ENCODE results near the gene PANX1.

The PANX1 gene

GRCh38 chr11:94169516-94169915 lies 40.9 kb downstream of the PANX1 start:
- Histone ChIP-seq H3K9me2 (replicated peaks; ENCODE audit: insufficient read depth, low read length) (no peaks in the 10 kb centered on the region), H3K27me3 (ENCODE audit: low read length) (no peaks in the 10 kb centered on the region), H3K36me3 (ENCODE audit: low read length) (no peaks in the 10 kb centered on the region), H3K79me2 (ENCODE audit: insufficient read depth, low read length) (peaks cover 15% of the 10 kb centered on the region; the same call in 1 of the 2 replicates), H3K4me3 (ENCODE audit: insufficient read depth, low read length, poor library complexity, severe bottlenecking) (no peak overlapping the region), H4K20me1 (ENCODE audit: low read depth, low read length) (no peaks in the 10 kb centered on the region), H3F3A (ENCODE audit: insufficient read depth) (no peaks in the 10 kb centered on the region), H2AFZ (ENCODE audit: low read depth, low read length, severe bottlenecking) (no peak overlapping the region), H3K27ac (ENCODE audit: low read depth, low read length) (no peak overlapping the region), H3K9me3 (ENCODE audit: insufficient read depth, low read length) (no peaks in the 10 kb centered on the region), H3K9ac (ENCODE audit: low read length) (no peak overlapping the region), H3K4me2 (ENCODE audit: low read depth, low read length, poor library complexity, severe bottlenecking) (no peak overlapping the region)
- TF ChIP-seq EZH2phosphoT487 (conservative IDR thresholded peaks at IDR 0.05; ENCODE audit: low read length) (no peak), CTCF (IDR thresholded peaks at IDR 0.05; ENCODE audit: insufficient read depth, low read length, poor library complexity, severe bottlenecking) (no peak)

- peaks cover 11% of the 10 kb centered on the region; the same call in 1 of the 2 replicates for H3K79me2 ChIP-seq (ENCODE audit: insufficient read depth, low read length)
- no peak overlapping the region for H3K27ac ChIP-seq (ENCODE audit: low read depth, low read length)
- H3K4me3 ChIP-seq (ENCODE audit: insufficient read depth, low read length, poor library complexity, severe bottlenecking): no peak overlapping the region
- H3K9me3 ChIP-seq (ENCODE audit: insufficient read depth, low read length): no peaks in the 10 kb centered on the region
- no peak overlapping the region for H2AFZ ChIP-seq (ENCODE audit: low read depth, low read length, severe bottlenecking)
- H3K4me2 ChIP-seq (ENCODE audit: low read depth, low read length, poor library complexity, severe bottlenecking): no peak overlapping the region
- no peaks in the 10 kb centered on the region for H3K27me3 ChIP-seq (ENCODE audit: low read length)
- H4K20me1 ChIP-seq (ENCODE audit: low read depth, low read length): no peaks in the 10 kb centered on the region
- no peak overlapping the region for H3K9ac ChIP-seq (ENCODE audit: low read length)
- H3F3A ChIP-seq (ENCODE audit: insufficient read depth): no peaks in the 10 kb centered on the region
- H3K9me2 ChIP-seq (replicated peaks; ENCODE audit: insufficient read depth, low read length): no peaks in the 10 kb centered on the region
- H3K36me3 ChIP-seq (ENCODE audit: low read length): no peaks in the 10 kb centered on the region
- no peak for TF ChIP-seq EZH2phosphoT487 (conservative IDR thresholded peaks at IDR 0.05; ENCODE audit: low read length)
Observed at GRCh38 chr11:94169930-94170545, 41.4 kb downstream of the PANX1 start.

GRCh38 chr11:94170953-94171352 lies 42.3 kb downstream of the PANX1 start:
- Histone ChIP-seq H2AFZ (ENCODE audit: low read depth, low read length, severe bottlenecking) (no peak overlapping the region), H3K36me3 (ENCODE audit: low read length) (no peaks in the 10 kb centered on the region), H3K27me3 (ENCODE audit: low read length) (no peaks in the 10 kb centered on the region), H3K79me2 (ENCODE audit: insufficient read depth, low read length) (peaks cover 11% of the 10 kb centered on the region; the same call in 1 of the 2 replicates), H3K4me2 (ENCODE audit: low read depth, low read length, poor library complexity, severe bottlenecking) (no peak overlapping the region), H3F3A (ENCODE audit: insufficient read depth) (no peaks in the 10 kb centered on the region), H3K27ac (ENCODE audit: low read depth, low read length) (no peak overlapping the region), H3K4me3 (ENCODE audit: insufficient read depth, low read length, poor library complexity, severe bottlenecking) (no peak overlapping the region), H3K9me3 (ENCODE audit: insufficient read depth, low read length) (no peaks in the 10 kb centered on the region), H3K9ac (ENCODE audit: low read length) (no peak overlapping the region), H4K20me1 (ENCODE audit: low read depth, low read length) (no peaks in the 10 kb centered on the region), H3K9me2 (replicated peaks; ENCODE audit: insufficient read depth, low read length) (no peaks in the 10 kb centered on the region)
- TF ChIP-seq CTCF (IDR thresholded peaks at IDR 0.05; ENCODE audit: insufficient read depth, low read length, poor library complexity, severe bottlenecking) (no peak), EZH2phosphoT487 (conservative IDR thresholded peaks at IDR 0.05; ENCODE audit: low read length) (no peak)

DNA sequence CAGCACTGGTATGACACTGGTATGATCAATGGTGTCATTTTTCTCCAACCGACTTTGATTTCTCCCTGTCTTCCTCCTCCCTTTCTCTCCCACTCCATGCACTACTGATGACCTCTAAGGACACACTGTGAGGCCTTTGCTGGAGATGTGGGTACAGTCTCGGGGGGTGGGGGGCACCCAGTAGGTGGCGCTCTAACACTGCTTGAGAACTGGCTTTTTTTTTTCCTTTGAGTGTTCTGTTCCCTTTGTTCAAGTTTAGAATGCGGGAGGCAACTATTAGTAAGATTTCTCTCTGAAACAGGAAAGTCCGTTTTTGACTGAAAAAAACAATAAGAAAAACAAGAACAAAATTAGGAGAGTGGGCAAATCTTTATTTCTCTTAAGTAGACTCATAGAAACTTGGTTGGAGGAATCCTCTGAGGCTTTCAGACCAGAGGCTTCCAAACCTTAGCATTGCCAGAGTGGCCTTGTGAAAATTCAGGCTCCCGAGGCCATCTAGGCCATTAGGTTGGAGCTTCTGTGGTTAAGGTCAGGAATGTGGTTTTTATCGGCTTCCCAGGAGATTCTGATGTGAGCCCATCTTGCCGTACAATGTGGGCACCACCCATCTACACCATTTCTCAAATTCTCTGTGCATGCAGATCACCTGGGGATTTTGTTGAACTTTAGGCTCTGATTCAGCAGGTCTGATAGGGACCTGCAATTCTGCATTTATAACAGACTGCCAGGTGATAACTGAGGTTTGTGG lies 43.2 kb downstream of the PANX1 start:
- Histone ChIP-seq H3K9ac (ENCODE audit: low read length) (no peak overlapping the region), H4K20me1 (ENCODE audit: low read depth, low read length) (no peaks in the 10 kb centered on the region), H2AFZ (ENCODE audit: low read depth, low read length, severe bottlenecking) (no peak overlapping the region), H3K27me3 (ENCODE audit: low read length) (no peaks in the 10 kb centered on the region), H3K4me2 (ENCODE audit: low read depth, low read length, poor library complexity, severe bottlenecking) (no peak overlapping the region), H3K9me2 (replicated peaks; ENCODE audit: insufficient read depth, low read length) (no peaks in the 10 kb centered on the region), H3K9me3 (ENCODE audit: insufficient read depth, low read length) (no peaks in the 10 kb centered on the region), H3K27ac (ENCODE audit: low read depth, low read length) (no peak overlapping the region), H3K36me3 (ENCODE audit: low read length) (no peaks in the 10 kb centered on the region), H3K4me3 (ENCODE audit: insufficient read depth, low read length, poor library complexity, severe bottlenecking) (no peak overlapping the region), H3K79me2 (ENCODE audit: insufficient read depth, low read length) (0 out of 2 replicates have a peak, but pooled peaks cover 4% of the 10 kb centered on the region), H3F3A (ENCODE audit: insufficient read depth) (no peaks in the 10 kb centered on the region)
- peak; percentile 92 for TF ChIP-seq CTCF (IDR thresholded peaks at IDR 0.05; ENCODE audit: insufficient read depth, low read length, poor library complexity, severe bottlenecking)
- TF ChIP-seq EZH2phosphoT487 (conservative IDR thresholded peaks at IDR 0.05; ENCODE audit: low read length): no peak

Data from SU-DHL-6 (cell line).